K562 (cell line): Measurements from ENCODE around the gene PRR19. TPM values are rescaled to one million over a fixed set of nuclear protein-coding genes. Genes with fewer than 3 reads are reported as not detected.
A peak's percentile ranks its signal among the peaks of the same experiment; 100 is the strongest.

Experiments
- ASH1L ChIP-seq: fragments of 450-650 bp; IDR thresholded peaks from 2 replicates; pipeline ENCODE4 v1.6.1; 2018; ENCODE audit warnings: borderline replicate concordance, mild to moderate bottlenecking, low read depth; ENCODE audit not compliant: partially characterized antibody
- FOXK2 ChIP-seq, 2 experiments: fragments of 450-650 bp; IDR thresholded peaks in 1 of 2; conservative IDR thresholded peaks in 1 of 2; 2 replicates each; pipeline ENCODE4 v1.6.1; 2016; ENCODE audit warnings: low read depth in 2 of 2, mild to moderate bottlenecking in 1 of 2
- FOXM1 ChIP-seq, 2 experiments: fragments of 450-650 bp in 1 of 2; sonication (generic) in 1 of 2; formaldehyde crosslinking in 1 of 2; IDR thresholded peaks; 2 replicates each; pipeline versions ENCODE4 v1.6.1 to v1.9.0; 2017 to 2022; ENCODE audit warnings: low read depth in 2 of 2, mild to moderate bottlenecking in 2 of 2, missing genetic modification reagents in 1 of 2, moderate library complexity in 1 of 2
- NRF1 ChIP-seq, 2 experiments: fragments of 450-650 bp; IDR thresholded peaks in 1 of 2; conservative IDR thresholded peaks in 1 of 2; 2 replicates each; pipeline ENCODE4 v1.6.1; 2014; ENCODE audit warnings: mild to moderate bottlenecking in 2 of 2
- XRCC4 ChIP-seq: IDR thresholded peaks from one replicate; pipeline ENCODE4 v1.6.1; 2011; ENCODE audit not compliant: insufficient read depth, insufficient read length; ENCODE audit errors: extremely low read depth
- polyA plus RNA-seq, 8 experiments: library from polyadenylated mRNA; depleted of rRNA in 4 of 8; stranded (reverse) in 5 of 8; unstranded in 3 of 8; fragments of >200 nt; fragmentation: Nextera tagmentation in 2 of 8; fragmentation: Illumina TruSeq in 1 of 8; extraction: Ambion mirVana in 2 of 8; extraction: Trizol in 1 of 8; gene quantifications; 2 replicates each; pipeline versions ENCODE4 v1.2.1 to v1.2.3, GENCODE V29; 2011 to 2014; ENCODE audit warnings: inconsistent platforms in 1 of 8, missing spikeins in 1 of 8
- total RNA-seq, 7 experiments: library from RNA; depleted of rRNA in 6 of 7; stranded (reverse); fragments of >200 nt in 6 of 7; fragmentation: Illumina TruSeq in 2 of 7; extraction: Trizol in 2 of 7; gene quantifications; 2 replicates each; pipeline versions ENCODE4 v1.2.1 to v1.2.3, GENCODE V29; 2011 to 2021; ENCODE audit warnings: low replicate concordance in 1 of 7
- TF ChIP-seq, protein P1 (sequence below), 2 experiments: fragments of 450-650 bp in 1 of 2; sonication (generic) in 1 of 2; formaldehyde crosslinking in 1 of 2; IDR thresholded peaks; 2 replicates each; pipeline versions ENCODE4 v1.7.1 to v1.9.0; 2016 to 2022; ENCODE audit warnings: inconsistent platforms in 1 of 2, mild to moderate bottlenecking in 1 of 2, missing genetic modification reagents in 1 of 2
- TF ChIP-seq, protein P2 (sequence below): fragments of 250-450 bp; sonication (Bioruptor Pico); IDR thresholded peaks from 2 replicates; pipeline ENCODE4 v1.4.0; 2020; ENCODE audit warnings: borderline replicate concordance
- TF ChIP-seq, protein P3 (sequence below): fragments of 450-650 bp; IDR thresholded peaks from 2 replicates; pipeline ENCODE4 v1.6.1; 2016; ENCODE audit warnings: low read depth, mild to moderate bottlenecking, moderate library complexity
- TF ChIP-seq, protein P4 (sequence below): fragments of 450-650 bp; IDR thresholded peaks from 2 replicates; pipeline ENCODE4 v1.6.1; 2014; ENCODE audit warnings: low read depth, mild to moderate bottlenecking, moderate library complexity, borderline replicate concordance
- TF ChIP-seq, protein P5 (sequence below): sonication (generic); formaldehyde crosslinking; IDR thresholded peaks from 2 replicates; pipeline ENCODE4 v1.8.0; 2022; ENCODE audit warnings: missing genetic modification reagents, mild to moderate bottlenecking, moderate library complexity, borderline replicate concordance

PRR19 gene
- total and polyA plus RNA-seq, 9 of the 15 experiments (the other 6 are each of a cell fraction or from before 2014, with no cell fraction given) = 0.10 to 1.6 (median 0.54) TPM

DNA sequence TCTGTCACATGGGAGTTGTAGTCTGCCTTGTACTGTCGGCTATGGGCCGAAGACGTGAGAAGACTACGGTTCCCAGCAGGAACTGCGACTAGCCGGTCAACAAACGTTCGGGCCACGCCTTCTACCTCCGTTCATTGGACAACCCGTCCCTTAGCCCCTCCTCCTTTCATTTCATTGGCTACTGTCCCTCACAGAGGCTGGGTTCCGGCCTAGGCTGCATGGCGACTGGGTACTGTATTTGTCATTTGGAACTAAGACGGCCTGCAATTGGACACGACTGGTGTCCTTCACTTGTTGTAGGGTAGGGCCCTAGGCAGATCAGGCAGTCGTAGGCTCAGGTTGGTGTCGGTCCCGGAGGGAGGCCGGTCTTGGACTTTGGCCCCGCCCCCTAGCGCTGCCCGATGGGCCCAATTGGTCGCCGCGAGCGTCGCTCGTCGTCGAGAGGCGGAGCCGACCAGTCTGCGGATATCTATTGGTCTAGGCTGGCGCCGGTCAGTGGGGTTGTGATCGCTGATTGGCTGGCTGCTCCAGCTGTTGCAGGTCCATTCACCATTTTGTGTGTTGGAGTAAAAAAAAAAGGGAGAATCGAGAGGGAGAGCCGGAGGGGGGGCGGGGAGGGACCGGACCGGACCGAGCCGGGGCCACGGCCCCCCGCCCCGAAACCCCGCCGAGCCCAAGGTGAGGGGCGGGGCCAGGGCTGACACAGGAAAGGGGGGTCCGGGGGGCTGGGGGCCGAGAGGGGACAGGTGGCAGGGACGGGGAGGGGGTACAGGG lies 33.0 kb upstream of the PRR19 start, which contains the start of gene CIC (continued):
- peak; percentile 25 to 36; a peak in 2 of 4 replicates for TF ChIP-seq FOXK2 (conservative IDR thresholded peaks at IDR 0.05 in 1 of 2, IDR thresholded peaks at IDR 0.05 in 1 of 2; ENCODE audit: low read depth in 2 of 2)
- TF ChIP-seq, protein P1, sequence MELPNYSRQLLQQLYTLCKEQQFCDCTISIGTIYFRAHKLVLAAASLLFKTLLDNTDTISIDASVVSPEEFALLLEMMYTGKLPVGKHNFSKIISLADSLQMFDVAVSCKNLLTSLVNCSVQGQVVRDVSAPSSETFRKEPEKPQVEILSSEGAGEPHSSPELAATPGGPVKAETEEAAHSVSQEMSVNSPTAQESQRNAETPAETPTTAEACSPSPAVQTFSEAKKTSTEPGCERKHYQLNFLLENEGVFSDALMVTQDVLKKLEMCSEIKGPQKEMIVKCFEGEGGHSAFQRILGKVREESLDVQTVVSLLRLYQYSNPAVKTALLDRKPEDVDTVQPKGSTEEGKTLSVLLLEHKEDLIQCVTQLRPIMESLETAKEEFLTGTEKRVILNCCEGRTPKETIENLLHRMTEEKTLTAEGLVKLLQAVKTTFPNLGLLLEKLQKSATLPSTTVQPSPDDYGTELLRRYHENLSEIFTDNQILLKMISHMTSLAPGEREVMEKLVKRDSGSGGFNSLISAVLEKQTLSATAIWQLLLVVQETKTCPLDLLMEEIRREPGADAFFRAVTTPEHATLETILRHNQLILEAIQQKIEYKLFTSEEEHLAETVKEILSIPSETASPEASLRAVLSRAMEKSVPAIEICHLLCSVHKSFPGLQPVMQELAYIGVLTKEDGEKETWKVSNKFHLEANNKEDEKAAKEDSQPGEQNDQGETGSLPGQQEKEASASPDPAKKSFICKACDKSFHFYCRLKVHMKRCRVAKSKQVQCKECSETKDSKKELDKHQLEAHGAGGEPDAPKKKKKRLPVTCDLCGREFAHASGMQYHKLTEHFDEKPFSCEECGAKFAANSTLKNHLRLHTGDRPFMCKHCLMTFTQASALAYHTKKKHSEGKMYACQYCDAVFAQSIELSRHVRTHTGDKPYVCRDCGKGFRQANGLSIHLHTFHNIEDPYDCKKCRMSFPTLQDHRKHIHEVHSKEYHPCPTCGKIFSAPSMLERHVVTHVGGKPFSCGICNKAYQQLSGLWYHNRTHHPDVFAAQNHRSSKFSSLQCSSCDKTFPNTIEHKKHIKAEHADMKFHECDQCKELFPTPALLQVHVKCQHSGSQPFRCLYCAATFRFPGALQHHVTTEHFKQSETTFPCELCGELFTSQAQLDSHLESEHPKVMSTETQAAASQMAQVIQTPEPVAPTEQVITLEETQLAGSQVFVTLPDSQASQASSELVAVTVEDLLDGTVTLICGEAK (IDR thresholded peaks at IDR 0.05) = peak; percentile 92
- TF ChIP-seq, protein P1 (CRISPR knock-in tag; IDR thresholded peaks at IDR 0.05) = no peak
- no peak for TF ChIP-seq XRCC4
- TF ChIP-seq, protein P2, sequence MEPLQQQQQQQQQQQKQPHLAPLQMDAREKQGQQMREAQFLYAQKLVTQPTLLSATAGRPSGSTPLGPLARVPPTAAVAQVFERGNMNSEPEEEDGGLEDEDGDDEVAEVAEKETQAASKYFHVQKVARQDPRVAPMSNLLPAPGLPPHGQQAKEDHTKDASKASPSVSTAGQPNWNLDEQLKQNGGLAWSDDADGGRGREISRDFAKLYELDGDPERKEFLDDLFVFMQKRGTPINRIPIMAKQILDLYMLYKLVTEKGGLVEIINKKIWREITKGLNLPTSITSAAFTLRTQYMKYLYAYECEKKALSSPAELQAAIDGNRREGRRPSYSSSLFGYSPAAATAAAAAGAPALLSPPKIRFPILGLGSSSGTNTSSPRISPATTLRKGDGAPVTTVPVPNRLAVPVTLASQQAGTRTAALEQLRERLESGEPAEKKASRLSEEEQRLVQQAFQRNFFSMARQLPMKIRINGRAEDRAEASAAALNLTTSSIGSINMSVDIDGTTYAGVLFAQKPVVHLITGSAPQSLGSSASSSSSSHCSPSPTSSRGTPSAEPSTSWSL (CRISPR knock-in tag) = no peak
- TF ChIP-seq, protein P3, sequence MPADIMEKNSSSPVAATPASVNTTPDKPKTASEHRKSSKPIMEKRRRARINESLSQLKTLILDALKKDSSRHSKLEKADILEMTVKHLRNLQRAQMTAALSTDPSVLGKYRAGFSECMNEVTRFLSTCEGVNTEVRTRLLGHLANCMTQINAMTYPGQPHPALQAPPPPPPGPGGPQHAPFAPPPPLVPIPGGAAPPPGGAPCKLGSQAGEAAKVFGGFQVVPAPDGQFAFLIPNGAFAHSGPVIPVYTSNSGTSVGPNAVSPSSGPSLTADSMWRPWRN = no peak
- TF ChIP-seq, protein P4, sequence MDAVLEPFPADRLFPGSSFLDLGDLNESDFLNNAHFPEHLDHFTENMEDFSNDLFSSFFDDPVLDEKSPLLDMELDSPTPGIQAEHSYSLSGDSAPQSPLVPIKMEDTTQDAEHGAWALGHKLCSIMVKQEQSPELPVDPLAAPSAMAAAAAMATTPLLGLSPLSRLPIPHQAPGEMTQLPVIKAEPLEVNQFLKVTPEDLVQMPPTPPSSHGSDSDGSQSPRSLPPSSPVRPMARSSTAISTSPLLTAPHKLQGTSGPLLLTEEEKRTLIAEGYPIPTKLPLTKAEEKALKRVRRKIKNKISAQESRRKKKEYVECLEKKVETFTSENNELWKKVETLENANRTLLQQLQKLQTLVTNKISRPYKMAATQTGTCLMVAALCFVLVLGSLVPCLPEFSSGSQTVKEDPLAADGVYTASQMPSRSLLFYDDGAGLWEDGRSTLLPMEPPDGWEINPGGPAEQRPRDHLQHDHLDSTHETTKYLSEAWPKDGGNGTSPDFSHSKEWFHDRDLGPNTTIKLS = peak; percentile 95
- TF ChIP-seq ASH1L = peak; percentile 100
- TF ChIP-seq, protein P5, sequence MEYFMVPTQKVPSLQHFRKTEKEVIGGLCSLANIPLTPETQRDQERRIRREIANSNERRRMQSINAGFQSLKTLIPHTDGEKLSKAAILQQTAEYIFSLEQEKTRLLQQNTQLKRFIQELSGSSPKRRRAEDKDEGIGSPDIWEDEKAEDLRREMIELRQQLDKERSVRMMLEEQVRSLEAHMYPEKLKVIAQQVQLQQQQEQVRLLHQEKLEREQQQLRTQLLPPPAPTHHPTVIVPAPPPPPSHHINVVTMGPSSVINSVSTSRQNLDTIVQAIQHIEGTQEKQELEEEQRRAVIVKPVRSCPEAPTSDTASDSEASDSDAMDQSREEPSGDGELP (CRISPR knock-in tag) = peak; percentile 99
- TF ChIP-seq FOXM1 (IDR thresholded peaks at IDR 0.05; ENCODE audit: low read depth) = peak; percentile 82
- TF ChIP-seq FOXM1 (CRISPR knock-in tag; IDR thresholded peaks at IDR 0.05; ENCODE audit: low read depth) = no peak
- peak; percentile 73 to 81 for TF ChIP-seq NRF1 (conservative IDR thresholded peaks at IDR 0.05 in 1 of 2, IDR thresholded peaks at IDR 0.05 in 1 of 2)
